ENCODE results near the gene TMX1. TPM values are rescaled to one million over a fixed set of nuclear protein-coding genes. Genes with fewer than 3 reads are reported as not detected.

Gene TMX1
- total and polyA plus RNA-seq, 2 experiments from 2014 or later = 61.5 to 126 TPM

DNA sequence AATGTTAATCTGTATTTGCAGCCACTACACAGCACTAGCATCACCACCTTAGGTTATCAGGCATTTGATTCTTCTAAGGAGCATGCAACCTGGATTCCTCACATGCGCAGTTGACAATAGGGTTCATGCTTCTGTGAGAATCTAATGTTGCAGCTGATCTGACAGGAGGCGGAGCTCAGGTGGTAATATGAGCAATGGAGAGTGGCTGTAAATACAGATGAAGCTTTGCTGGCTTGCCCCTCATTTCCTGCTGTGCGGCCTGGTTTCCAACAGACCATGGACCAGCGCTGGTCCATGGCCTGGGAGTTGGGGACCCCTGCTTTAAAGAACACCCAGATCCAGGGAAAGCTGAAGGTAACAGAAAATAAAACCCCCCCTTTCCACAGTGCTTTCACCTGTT, 51.0 kb downstream of the TMX1 start:
- Histone ChIP-seq H3K27ac (ENCODE audit: low read depth) (no peak overlapping the region), H3K36me3 (ENCODE audit: insufficient read depth) (peaks cover 6% of the 10 kb centered on the region; the same call in 1 of the 2 replicates), H3K9me2 (ENCODE audit: insufficient read depth) (no peaks in the 10 kb centered on the region), H2AFZ (no peak overlapping the region), H3K79me2 (replicated peaks; ENCODE audit: insufficient read depth) (no peaks in the 10 kb centered on the region), H3K4me3 (no peak overlapping the region), H3K4me1 (ENCODE audit: insufficient read depth) (no peaks in the 10 kb centered on the region; the same call in 1 of the 2 replicates), H3F3A (replicated peaks; ENCODE audit: low read depth) (no peaks in the 10 kb centered on the region), H4K20me1 (replicated peaks; ENCODE audit: insufficient read depth) (no peaks in the 10 kb centered on the region; the same call in 1 of the 2 replicates), H3K27me3 (ENCODE audit: insufficient read depth) (no peaks in the 10 kb centered on the region), H3K4me2 (no peak overlapping the region)
- Mint-ChIP-seq H3K4me3 (no peak overlapping the region), H3K4me1 (peaks cover 11% of the 10 kb centered on the region), H3K27me3 (ENCODE audit: insufficient read depth, low read depth, poor library complexity) (no peaks in the 10 kb centered on the region), H3K36me3 (ENCODE audit: low read depth) (peaks cover 4% of the 10 kb centered on the region; the same call in 1 of the 3 replicates), H3K9me3 (no peaks in the 10 kb centered on the region), H3K27ac (no peak overlapping the region)
- DNase-seq (ENCODE audit: low spot score) (no peak), ATAC-seq (no peak)
- TF ChIP-seq JUNB (IDR thresholded peaks at IDR 0.05; ENCODE audit: unreplicated experiment) (no peak), EZH2phosphoT487 (IDR thresholded peaks at IDR 0.05; ENCODE audit: unreplicated experiment) (no peak), STAT1 (IDR thresholded peaks at IDR 0.05; ENCODE audit: unreplicated experiment) (no peak), CREB1 (CRISPR knock-in tag; IDR thresholded peaks at IDR 0.05; ENCODE audit: low read depth) (no peak), NANOG (IDR thresholded peaks at IDR 0.05; ENCODE audit: borderline replicate concordance) (no peak), ZNF331 (CRISPR knock-in tag; IDR thresholded peaks at IDR 0.05; ENCODE audit: low read depth) (no peak), ZNF114 (CRISPR knock-in tag; IDR thresholded peaks at IDR 0.05) (no peak), EZH2 (IDR thresholded peaks at IDR 0.05; ENCODE audit: low read depth, unreplicated experiment) (no peak), POLR2AphosphoS5 (IDR thresholded peaks at IDR 0.05; ENCODE audit: low read depth) (no peak)
- TF ChIP-seq, protein P1, sequence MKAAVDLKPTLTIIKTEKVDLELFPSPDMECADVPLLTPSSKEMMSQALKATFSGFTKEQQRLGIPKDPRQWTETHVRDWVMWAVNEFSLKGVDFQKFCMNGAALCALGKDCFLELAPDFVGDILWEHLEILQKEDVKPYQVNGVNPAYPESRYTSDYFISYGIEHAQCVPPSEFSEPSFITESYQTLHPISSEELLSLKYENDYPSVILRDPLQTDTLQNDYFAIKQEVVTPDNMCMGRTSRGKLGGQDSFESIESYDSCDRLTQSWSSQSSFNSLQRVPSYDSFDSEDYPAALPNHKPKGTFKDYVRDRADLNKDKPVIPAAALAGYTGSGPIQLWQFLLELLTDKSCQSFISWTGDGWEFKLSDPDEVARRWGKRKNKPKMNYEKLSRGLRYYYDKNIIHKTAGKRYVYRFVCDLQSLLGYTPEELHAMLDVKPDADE (IDR thresholded peaks at IDR 0.05) = no peak
- TF ChIP-seq, protein P2, sequence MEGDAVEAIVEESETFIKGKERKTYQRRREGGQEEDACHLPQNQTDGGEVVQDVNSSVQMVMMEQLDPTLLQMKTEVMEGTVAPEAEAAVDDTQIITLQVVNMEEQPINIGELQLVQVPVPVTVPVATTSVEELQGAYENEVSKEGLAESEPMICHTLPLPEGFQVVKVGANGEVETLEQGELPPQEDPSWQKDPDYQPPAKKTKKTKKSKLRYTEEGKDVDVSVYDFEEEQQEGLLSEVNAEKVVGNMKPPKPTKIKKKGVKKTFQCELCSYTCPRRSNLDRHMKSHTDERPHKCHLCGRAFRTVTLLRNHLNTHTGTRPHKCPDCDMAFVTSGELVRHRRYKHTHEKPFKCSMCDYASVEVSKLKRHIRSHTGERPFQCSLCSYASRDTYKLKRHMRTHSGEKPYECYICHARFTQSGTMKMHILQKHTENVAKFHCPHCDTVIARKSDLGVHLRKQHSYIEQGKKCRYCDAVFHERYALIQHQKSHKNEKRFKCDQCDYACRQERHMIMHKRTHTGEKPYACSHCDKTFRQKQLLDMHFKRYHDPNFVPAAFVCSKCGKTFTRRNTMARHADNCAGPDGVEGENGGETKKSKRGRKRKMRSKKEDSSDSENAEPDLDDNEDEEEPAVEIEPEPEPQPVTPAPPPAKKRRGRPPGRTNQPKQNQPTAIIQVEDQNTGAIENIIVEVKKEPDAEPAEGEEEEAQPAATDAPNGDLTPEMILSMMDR (conservative IDR thresholded peaks at IDR 0.05; ENCODE audit: low read depth in 2 of 2) = no peak
- TF ChIP-seq, protein P3, sequence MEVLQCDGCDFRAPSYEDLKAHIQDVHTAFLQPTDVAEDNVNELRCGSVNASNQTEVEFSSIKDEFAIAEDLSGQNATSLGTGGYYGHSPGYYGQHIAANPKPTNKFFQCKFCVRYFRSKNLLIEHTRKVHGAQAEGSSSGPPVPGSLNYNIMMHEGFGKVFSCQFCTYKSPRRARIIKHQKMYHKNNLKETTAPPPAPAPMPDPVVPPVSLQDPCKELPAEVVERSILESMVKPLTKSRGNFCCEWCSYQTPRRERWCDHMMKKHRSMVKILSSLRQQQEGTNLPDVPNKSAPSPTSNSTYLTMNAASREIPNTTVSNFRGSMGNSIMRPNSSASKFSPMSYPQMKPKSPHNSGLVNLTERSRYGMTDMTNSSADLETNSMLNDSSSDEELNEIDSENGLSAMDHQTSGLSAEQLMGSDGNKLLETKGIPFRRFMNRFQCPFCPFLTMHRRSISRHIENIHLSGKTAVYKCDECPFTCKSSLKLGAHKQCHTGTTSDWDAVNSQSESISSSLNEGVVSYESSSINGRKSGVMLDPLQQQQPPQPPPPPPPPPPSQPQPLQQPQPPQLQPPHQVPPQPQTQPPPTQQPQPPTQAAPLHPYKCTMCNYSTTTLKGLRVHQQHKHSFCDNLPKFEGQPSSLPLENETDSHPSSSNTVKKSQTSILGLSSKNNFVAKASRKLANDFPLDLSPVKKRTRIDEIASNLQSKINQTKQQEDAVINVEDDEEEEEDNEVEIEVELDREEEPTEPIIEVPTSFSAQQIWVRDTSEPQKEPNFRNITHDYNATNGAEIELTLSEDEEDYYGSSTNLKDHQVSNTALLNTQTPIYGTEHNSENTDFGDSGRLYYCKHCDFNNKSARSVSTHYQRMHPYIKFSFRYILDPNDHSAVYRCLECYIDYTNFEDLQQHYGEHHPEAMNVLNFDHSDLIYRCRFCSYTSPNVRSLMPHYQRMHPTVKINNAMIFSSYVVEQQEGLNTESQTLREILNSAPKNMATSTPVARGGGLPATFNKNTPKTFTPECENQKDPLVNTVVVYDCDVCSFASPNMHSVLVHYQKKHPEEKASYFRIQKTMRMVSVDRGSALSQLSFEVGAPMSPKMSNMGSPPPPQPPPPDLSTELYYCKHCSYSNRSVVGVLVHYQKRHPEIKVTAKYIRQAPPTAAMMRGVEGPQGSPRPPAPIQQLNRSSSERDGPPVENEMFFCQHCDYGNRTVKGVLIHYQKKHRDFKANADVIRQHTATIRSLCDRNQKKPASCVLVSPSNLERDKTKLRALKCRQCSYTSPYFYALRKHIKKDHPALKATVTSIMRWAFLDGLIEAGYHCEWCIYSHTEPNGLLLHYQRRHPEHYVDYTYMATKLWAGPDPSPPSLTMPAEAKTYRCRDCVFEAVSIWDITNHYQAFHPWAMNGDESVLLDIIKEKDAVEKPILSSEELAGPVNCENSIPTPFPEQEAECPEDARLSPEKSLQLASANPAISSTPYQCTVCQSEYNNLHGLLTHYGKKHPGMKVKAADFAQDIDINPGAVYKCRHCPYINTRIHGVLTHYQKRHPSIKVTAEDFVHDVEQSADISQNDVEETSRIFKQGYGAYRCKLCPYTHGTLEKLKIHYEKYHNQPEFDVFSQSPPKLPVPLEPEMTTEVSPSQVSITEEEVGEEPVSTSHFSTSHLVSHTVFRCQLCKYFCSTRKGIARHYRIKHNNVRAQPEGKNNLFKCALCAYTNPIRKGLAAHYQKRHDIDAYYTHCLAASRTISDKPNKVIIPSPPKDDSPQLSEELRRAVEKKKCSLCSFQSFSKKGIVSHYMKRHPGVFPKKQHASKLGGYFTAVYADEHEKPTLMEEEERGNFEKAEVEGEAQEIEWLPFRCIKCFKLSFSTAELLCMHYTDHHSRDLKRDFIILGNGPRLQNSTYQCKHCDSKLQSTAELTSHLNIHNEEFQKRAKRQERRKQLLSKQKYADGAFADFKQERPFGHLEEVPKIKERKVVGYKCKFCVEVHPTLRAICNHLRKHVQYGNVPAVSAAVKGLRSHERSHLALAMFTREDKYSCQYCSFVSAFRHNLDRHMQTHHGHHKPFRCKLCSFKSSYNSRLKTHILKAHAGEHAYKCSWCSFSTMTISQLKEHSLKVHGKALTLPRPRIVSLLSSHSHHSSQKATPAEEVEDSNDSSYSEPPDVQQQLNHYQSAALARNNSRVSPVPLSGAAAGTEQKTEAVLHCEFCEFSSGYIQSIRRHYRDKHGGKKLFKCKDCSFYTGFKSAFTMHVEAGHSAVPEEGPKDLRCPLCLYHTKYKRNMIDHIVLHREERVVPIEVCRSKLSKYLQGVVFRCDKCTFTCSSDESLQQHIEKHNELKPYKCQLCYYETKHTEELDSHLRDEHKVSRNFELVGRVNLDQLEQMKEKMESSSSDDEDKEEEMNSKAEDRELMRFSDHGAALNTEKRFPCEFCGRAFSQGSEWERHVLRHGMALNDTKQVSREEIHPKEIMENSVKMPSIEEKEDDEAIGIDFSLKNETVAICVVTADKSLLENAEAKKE (CRISPR knock-in tag; IDR thresholded peaks at IDR 0.05) = no peak
- TF ChIP-seq, protein P4, sequence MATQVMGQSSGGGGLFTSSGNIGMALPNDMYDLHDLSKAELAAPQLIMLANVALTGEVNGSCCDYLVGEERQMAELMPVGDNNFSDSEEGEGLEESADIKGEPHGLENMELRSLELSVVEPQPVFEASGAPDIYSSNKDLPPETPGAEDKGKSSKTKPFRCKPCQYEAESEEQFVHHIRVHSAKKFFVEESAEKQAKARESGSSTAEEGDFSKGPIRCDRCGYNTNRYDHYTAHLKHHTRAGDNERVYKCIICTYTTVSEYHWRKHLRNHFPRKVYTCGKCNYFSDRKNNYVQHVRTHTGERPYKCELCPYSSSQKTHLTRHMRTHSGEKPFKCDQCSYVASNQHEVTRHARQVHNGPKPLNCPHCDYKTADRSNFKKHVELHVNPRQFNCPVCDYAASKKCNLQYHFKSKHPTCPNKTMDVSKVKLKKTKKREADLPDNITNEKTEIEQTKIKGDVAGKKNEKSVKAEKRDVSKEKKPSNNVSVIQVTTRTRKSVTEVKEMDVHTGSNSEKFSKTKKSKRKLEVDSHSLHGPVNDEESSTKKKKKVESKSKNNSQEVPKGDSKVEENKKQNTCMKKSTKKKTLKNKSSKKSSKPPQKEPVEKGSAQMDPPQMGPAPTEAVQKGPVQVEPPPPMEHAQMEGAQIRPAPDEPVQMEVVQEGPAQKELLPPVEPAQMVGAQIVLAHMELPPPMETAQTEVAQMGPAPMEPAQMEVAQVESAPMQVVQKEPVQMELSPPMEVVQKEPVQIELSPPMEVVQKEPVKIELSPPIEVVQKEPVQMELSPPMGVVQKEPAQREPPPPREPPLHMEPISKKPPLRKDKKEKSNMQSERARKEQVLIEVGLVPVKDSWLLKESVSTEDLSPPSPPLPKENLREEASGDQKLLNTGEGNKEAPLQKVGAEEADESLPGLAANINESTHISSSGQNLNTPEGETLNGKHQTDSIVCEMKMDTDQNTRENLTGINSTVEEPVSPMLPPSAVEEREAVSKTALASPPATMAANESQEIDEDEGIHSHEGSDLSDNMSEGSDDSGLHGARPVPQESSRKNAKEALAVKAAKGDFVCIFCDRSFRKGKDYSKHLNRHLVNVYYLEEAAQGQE (IDR thresholded peaks at IDR 0.05; ENCODE audit: unreplicated experiment) = no peak

Data from GM23338 (cell line).